GM18867 (cell line): Measurements from ENCODE around the gene S100A16.

Experiments
- ATAC-seq: cut with Tn5 transposase; IDR thresholded peaks from one replicate; pipeline ENCODE4 v1.9.1; 2021; ENCODE audit warnings: mild to moderate bottlenecking, moderate library complexity; ENCODE audit not compliant: unreplicated experiment

Gene S100A16

DNA sequence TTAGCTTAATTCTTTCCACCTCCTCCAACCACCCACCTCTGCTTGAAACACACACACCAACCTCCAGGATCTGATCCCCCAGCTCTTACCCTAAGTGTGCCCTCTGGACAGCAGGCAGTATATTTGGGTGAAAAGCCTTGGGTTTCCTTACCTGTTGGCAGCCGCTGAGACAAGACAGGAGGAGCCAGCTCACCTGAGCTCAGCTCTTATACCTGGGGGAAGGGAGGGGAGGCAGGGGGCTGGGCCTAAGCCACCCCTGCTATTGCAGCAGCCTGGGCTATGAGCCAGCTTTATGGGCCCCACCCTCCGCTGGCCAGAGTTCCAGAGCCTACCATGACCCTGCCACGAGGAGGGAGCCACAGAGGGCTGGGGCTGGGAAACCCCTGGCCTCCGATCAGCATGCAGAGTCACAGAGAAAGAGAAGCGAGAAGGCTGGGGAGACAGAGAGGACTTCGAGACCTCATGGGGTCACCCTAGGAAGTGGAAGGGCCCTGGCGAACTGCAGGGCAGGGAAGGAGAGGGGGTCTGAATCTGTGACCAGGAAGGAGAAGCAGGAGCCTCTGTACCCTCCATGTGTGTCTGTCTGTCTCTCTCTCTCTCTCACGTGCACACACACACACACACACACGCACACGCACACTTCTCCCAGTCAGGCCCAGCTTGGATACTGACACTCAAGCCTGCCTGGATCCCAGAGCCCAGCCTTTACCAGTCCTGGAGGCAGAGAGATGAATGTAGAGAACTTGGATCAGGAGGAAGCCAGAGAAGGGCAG, 3.4 kb upstream of the S100A16 start, which contains the start of gene S100A14:
TSS of gene S100A14 (minus strand) at position 182 of the 773 bp plus-strand sequence. CDS start 467 bp downstream, outside the sequence.
- ATAC-seq = no peak

DNA sequence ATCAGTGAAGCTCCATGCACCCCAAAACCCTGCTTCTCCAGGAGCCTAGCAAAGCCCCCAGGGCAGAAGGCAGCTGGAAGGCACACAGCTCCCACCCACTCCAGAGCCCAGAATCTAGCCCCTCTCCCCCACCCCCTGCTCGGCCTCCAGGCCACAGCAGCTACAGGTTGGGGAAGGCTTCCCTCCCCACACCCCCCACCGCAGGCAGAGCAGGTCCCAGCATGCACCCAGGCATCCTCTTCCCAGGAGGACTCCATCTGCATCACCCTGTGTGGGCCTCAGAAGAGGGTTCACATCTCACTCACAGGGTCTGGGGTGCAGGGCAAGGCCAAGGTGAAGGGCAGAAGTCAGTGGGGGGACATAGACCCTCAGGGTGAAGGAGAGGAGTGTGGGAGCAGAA, 2.5 kb upstream of the S100A16 start:
- no peak for ATAC-seq

DNA sequence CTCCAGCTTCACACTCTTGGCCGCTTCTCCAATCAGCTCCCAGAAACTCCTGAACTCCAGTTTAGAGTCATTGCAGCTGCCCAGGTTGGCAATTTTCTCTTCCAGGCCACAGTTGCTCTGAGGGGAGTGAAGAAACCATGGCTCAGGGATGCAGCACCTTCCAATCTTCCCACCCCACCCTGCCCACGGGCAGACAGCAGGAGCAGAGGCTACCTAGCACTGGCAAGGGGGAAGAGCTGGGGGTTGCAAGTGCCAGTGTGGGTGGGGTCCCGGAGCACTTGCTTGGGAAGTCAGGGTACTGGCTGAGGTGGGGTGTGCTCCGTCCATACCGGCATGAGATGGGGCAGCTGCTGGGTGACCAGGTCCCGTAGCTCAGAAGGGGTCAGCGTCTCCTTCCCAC, 2.0 kb upstream of the S100A16 start:
- ATAC-seq = no peak

DNA sequence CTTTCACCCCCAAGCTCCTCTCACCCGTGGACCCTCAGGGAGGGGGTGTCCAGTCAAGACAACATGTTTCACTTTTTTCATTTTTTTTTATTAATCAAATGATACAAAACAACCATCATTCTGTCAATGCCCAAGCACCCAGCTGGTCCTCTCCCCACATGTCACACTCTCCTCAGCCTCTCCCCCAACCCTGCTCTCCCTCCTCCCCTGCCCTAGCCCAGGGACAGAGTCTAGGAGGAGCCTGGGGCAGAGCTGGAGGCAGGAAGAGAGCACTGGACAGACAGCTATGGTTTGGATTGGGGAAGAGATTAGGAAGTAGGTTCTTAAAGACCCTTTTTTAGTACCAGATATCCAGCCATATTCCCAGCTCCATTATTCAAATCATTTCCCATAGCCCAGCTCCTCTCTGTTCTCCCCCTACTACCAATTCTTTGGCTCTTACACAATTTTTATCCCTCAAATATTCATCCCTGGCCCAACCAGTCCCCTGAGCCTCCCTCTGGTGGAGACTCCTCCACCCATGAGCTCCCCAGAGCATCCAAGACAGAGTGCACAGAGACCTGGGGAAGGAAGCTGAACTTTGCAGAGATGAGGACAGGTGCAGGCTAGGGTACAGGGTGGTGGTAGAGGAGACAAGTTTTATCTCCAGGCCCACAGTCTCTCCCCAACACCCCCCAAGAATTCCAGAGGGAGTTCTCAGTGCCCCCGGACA, 1.4 kb upstream of the S100A16 start:
- ATAC-seq = no peak

DNA sequence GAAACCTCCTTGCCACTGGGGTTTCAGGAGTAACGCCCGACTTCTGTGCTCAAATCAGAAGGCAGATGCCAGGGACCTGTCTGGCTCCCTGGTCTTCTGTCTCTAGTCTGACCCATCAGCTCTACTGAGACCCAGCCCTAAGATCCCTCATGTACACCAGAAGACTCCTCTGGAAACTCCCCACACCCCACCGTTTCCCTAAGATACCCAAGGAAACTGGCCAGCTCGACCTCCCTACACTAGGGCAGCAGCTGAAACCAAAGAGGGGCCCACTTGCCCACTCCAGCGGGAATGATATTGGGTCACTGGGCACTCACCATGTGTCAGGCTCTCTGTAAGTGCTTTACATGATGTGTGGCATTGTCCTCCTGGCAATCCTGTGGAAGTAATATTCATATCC, 469 bp upstream of the S100A16 start:
- no peak for ATAC-seq

DNA sequence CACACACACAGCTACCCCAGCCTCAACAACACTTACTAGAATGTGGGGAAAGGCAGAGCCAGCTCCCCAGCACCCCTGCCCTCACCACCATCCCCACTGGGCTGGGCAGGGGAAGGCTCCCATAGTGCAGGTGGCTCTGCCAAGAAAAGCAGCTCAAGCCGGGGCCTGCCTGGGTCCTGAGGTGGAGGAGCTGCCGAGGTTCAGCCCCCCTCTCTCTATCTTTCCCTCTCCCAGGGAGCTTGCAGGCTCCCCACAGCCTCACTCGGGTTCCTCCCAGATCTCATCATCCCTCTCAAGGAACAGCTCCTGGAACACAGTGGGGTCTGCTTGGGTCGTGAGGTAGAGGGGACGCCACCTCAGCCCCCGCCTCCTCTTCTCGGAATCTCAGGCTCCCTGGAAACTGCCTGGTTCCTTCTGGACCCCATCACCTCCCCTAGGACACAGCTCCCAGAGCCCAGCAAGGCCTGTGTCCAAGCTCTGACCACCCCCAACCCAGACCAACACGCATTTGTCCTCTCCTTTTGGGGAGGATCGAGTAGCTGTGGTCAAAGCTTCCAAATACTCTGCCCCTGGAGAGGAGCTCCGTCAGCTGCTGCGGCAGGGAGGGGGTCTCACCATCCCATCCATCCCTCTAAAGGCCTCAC, 704 bp downstream of the S100A16 start:
- ATAC-seq = no peak

DNA sequence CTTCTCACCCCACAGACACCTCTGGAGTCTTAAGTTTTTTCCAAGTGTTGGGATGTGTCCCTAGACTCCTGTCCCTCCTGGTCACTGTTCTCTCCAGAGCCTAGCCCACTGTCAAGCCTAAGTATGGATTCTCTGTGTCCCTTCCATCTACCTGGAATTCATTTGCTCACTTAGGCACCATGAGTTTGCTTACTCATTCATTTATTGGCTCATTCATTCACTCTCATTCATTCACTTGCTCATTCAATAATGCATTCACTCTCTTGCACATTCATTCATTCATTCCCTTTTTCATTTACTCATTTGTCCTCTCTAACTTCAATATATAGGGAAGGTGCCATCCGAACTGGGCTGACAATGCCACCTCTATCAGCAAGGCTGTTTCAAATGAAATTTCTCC, 1.6 kb downstream of the S100A16 start:
- no peak for ATAC-seq

DNA sequence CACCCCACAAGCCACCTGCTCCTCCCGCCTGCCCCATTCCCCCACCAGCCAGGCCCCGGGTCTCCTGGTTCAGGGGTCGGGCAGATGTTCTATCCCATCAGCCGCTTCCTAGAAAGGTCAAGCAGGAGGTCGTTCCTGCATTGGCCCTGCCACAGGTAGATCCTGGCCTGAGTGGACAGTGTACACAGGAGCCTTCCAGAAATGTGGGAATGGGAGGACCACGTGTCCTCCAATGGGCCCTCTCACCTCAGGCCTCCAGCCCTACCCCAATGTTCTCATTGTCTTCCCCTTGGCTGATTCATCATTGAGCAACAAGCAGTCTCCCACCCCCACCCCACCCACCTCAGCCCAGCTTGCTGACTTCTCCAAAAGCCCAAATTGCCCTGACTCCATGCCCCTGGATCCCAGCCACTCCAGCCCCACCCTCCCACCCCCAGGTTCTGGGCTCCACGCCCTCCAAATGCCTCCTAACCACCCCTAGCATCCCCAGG, 2.1 kb downstream of the S100A16 start:
- ATAC-seq = no peak

DNA sequence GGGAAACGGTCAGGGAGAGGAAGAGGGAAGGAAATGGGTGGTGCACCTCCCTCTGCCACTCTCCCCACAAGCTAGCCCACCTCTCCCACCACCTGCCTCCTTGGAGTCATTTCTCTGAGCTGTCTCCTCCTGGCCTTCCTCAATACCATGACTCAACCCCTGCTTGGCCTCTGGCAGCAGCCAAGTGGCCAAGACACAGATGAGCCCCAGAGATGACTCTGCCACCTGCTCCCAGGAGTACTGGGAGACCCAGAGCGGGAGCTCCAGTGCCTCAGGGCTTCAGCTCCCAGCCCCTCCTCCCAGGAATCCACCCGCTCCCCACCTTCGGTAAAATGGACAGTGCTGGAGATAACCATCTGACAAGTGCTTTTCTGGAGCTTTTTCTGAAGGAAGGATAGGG, 2.6 kb downstream of the S100A16 start:
- ATAC-seq = no peak

DNA sequence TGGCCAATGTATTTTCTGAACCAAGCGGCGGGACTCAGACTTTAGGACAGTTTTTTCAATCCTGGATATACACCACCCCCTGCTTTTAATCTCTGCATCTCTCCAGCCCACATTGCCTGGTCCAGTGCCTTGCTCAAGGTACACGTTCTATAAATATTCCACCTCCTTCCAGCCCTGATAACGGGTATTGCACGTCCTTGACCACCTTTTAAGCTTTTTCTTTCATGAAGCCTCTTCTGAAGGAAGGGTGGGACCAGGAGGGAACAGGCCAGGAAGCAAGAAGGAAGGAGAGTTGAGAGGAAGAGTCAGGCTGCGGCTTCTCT, 3.4 kb downstream of the S100A16 start:
- no peak for ATAC-seq

DNA sequence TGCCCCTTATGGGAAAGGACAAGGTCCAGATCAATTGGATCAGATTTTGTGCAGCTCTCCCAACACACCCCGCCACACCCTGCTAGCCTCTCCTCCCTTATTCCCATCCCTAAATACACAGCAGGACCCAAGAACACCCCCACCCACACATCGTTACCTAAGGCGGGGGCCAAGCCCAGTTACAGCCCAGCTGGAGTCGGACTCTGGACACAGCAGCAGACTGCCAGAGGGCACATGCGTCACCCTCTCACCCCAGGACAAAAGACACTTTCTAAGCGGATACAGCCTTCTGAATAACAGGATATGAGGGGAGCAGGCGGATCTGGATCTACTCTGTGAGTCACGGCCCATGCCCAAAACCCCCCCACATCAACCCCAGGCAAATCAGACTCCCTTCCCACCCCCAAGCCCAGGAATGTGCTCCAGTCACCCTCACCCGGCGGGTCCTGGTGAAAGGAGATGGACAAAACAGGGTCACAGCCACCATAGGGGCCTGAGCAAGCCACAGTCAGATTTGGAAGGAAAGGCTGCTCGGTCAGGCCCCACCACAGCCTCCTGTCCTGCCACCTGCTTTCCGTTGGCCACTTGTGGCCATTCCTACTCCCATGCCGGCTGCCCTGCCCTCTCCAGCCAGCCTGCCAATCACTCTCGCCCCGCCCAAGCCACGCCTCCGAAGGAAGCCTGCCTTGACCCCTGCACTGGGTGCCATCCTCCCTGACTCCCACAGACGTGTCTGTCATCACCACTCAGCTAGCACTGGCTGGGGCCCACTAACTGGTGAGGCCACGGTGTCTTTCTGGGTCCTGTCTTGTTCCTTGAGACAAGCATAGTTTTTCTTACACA, 4.0 kb downstream of the S100A16 start:
- ATAC-seq = no peak

DNA sequence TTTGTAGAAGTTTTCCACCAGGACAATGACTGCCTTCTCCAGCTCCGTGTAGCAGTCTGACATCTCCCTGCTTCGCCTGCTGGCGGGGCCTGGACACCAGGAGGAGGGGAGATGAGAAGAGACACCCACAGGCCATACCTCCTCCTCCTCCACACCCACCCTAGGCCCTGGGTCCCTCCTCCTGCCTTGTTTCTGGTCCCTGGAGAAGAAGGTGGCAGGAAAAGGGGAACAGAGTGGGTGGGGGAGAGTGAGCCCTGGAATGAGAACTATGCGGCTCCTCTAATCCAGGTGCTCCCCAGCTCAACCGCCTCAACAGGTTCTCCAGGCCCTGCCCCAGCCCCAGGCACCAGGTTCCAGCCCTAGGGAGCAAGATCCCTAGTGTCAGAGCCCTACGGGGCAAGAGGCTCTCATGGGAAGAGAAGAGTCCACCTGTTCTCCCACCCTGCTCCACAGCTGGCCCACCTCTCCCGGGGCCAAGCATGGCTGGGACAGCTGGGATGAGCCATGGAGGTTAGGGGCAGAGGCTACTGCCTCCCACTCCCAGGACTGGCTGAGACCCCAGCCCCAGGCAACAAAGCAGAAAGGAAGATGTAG, 4.8 kb downstream of the S100A16 start:
- no peak for ATAC-seq

DNA sequence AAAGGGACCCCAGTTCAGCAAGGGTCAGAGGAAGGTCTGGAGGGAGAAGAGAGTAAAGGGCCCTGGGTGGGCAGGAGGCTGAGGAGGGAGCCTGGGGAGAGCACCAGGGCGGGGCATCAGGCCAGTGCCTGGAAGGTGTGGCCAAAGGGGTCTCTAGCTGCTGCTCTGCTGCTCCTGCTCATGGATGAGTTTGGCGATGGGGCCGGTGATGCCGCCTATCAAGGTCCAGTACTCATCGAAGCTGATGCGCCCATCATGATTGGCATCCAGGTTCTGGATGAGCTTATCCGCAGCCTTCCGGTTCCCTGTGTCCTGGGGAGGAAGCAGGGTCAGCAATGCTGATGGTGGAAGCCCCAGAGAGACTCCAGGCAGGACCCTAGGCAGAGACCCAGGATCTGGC, 5.6 kb downstream of the S100A16 start:
- no peak for ATAC-seq

DNA sequence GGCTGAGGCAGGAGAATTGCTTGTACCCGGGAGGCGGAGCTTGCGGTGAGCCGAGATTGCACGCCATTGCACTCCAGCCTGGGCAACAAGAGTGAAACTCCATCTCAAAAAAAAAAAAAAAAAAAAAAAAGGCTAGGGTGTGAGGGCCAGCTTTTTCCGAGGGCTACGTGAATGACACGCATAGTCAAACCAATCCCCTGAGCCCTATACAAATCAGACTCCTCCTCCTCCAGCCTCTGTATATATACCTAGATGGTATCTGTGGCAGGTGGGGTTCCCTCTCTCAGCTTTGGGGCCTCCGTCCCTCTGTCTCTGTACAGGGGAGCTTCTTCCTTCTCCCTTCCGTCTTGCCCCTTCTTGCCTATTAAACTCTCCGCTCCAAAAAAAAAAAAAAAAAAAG, 6.7 kb downstream of the S100A16 start:
- ATAC-seq = no peak

DNA sequence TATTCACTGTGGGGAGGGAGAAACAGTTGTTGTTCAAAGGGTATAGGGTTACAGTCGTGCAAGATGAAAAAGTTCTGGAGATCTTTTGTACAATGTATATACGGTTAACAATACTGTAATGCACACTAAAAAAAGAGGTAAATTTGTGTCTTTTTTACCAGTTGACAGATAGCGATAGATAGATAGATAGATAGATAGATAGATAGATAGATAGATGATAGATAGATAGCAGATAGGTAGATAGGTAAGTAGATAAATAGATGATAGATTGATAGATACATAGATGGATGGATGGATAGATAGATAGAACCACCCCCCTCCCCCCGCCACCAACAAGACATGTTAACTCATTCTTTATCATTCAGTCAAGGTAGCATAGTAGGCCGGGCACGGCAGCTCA, 10.2 kb downstream of the S100A16 start:
- ATAC-seq = no peak

DNA sequence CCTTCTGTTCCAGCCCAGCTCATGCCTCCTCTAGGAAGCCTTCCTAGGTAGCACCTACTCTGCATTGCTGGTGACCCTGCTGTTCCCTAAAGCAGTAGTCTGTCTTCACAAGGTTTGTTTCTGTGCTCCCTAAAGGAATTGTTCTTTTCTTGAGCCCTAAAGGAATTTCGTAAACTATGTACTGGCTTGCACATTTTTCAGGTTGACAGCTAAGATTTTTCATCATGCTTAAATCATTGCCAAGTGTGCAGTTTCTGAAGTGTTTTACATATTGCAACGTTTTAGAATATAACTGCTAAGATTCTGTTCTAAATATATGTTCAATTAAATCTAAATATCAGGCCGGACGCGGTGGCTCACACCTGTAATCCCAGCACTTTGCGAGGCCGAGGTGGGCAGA, 13.1 kb downstream of the S100A16 start:
- no peak for ATAC-seq

DNA sequence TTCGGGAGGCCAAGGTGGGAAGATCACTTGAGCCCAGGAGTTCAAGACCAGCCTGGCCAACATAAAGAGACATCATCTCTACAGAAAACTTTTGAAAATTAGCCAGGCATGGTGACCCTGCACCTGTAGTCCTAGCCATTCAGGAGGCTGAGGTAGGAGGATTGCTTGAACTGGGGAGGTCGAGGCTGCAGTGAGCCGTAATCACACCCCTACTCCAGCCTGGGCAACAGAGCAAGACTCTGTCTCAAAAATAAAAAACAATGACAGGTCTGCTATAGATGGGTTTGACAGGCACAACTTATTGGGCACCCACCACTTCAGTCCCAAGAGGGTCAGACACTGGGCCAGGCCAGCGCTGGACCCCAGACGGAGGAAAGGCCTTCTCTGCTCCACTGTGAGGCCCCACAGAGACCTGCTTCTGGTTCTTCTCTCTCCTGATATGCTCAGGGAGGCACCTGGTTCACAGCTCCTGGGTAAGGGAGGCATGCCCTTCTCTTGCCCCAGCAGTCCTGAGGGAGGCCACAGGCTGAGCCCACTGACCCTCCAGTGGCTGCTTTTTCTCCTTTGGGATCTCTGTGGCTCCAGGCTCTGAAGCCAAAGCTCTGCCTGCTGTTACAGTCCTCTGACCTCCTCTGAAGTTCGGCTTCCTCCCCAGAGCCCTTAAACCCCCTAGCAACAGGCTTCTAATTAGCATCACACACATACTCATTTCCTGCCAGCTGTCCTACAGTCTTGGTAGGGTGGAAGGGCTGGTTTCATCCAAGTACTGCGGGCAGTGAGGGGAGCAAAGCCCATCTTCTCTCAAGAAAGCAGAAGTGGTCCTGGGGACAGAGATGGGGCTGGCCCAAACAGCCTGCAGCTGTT, 14.4 kb downstream of the S100A16 start:
- ATAC-seq = peak; percentile 98

DNA sequence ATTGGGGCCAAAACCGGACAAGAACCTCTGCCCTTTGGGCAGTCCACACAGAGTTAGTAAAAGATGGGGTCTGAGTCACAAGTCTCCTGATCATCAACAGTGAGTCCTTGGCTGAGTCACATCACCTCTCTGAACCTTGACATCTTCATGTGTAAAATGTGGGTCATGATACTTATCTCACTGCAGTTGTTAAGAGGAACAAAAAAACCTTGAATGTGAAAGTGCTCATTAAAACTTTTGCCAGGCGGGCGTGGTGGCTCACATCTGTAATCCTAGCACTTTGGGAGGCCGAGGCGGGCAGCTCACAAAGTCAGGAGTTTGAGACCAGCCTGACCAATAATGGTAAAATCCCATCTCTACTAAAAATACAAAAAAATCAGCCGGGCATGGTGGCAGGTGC, 15.7 kb downstream of the S100A16 start:
- no peak for ATAC-seq

DNA sequence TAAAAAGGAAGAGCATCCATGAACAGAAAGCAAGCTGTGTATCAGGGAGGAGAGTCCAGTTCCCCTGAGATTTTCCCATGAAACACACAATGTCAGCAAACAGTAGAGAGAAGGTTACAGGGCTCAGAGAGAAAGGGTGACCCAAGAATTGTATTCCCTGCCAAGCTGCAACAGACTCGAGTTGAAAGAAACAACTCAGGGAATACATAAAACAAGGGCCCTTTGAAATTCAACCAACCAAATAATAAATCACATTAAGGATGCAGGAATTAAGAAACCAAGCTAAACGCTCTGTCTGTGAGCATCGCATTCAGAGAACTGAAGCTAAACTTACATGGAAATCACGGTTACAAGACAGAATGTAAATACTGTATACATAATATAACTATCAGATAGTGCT, 20.2 kb downstream of the S100A16 start:
- no peak for ATAC-seq

DNA sequence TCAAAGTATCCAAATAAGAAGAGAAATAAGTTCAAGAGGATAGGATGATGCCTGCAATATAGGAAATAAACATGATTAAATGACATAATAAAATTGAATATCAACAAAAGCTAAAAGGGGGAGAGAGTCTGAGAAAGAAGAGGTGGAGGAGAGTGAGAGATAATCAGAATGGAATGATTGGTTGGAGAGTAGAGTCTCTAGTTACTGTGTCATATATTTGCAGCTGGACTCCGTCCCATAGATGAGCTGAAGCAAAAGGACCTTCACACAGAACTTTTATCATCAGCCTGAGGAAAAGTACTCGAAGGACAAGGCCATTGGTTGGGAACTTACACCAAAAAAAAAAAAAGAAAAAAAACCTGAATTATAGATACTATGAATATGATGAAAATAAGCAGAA, 24.5 kb downstream of the S100A16 start:
- no peak for ATAC-seq
